Caco-2 (cell line): Measurements from ENCODE around the gene RUVBL1. TPM values are rescaled to one million over a fixed set of nuclear protein-coding genes. Genes with fewer than 3 reads are reported as not detected.

Experiments
- BruUV-seq: library from RNA; stranded (reverse); fragments of 400-500 nt; replicated peaks from 2 replicates; lab custom pipeline; 2021; lab: Mats Ljungman, UMichigan
- CTCF ChIA-PET: fragments of 300-600 bp; sonication (Branson Sonifier 250); formaldehyde crosslinking; loops from one replicate; lab custom pipeline; 2022; ENCODE audit warnings: antibody characterized with exemption; lab: Charles Lee
- POLR2A ChIA-PET: fragments of 300-600 bp; sonication (Branson Sonifier 250); formaldehyde crosslinking; loops from one replicate; lab custom pipeline; 2022; ENCODE audit warnings: antibody characterized with exemption; lab: Charles Lee
- DNase-seq, 2 experiments: peaks; one replicate each; pipeline versions ENCODE4 v3.0.0 to v3.0.0-alpha.2; 2020 to 2022
- H3K27me3 ChIP-seq: replicated peaks from 2 replicates; pipeline ENCODE4 v1.6.0; 2011; ENCODE audit warnings: low read length; ENCODE audit not compliant: control insufficient read depth, insufficient read depth
- H3K36me3 ChIP-seq: 2 replicates; pipeline ENCODE4 v1.5.1; 2011; ENCODE audit warnings: low read length; ENCODE audit not compliant: control insufficient read depth, insufficient read depth
- H3K4me1 ChIP-seq: fragments of 250-450 bp; sonication (Bioruptor Pico); 2 replicates; pipeline ENCODE4 v1.5.1; 2020; ENCODE audit warnings: mild to moderate bottlenecking
- H3K4me3 ChIP-seq: 2 replicates; pipeline ENCODE4 v1.5.1; 2011; ENCODE audit warnings: low read depth, mild to moderate bottlenecking, control low read depth, low read length
- H3K9me3 ChIP-seq: fragments of 250-450 bp; sonication (Bioruptor Pico); 2 replicates; pipeline ENCODE4 v1.5.1; 2020; ENCODE audit warnings: mild to moderate bottlenecking, moderate library complexity
- H3K27ac Mint-ChIP-seq: one replicate; pipeline ENCODE4 v1.8.0; 2022; ENCODE audit warnings: mixed read lengths; ENCODE audit not compliant: unreplicated experiment
- H3K27me3 Mint-ChIP-seq: one replicate; pipeline ENCODE4 v1.8.0; 2022; ENCODE audit warnings: mixed read lengths; ENCODE audit not compliant: insufficient read depth, unreplicated experiment
- H3K36me3 Mint-ChIP-seq: one replicate; pipeline ENCODE4 v1.8.0; 2022; ENCODE audit warnings: mild to moderate bottlenecking, mixed read lengths; ENCODE audit not compliant: insufficient read depth, unreplicated experiment
- H3K4me1 Mint-ChIP-seq: one replicate; pipeline ENCODE4 v1.8.0; 2022; ENCODE audit warnings: low read depth, mixed read lengths; ENCODE audit not compliant: unreplicated experiment
- H3K4me3 Mint-ChIP-seq: one replicate; pipeline ENCODE4 v1.8.0; 2022; ENCODE audit warnings: mild to moderate bottlenecking, moderate library complexity, mixed read lengths; ENCODE audit not compliant: unreplicated experiment
- H3K9me3 Mint-ChIP-seq: one replicate; pipeline ENCODE4 v1.8.0; 2022; ENCODE audit warnings: mixed read lengths; ENCODE audit not compliant: unreplicated experiment
- intact Hi-C: fragments of 100-400 bp; cut with micrococcal nuclease; formaldehyde crosslinking; loops from one replicate; pipeline ENCODE4 v1.10.0; 2022; ENCODE audit not compliant: unreplicated experiment
- total RNA-seq: library from RNA; stranded (reverse); gene quantifications from 2 replicates; pipeline ENCODE4 v1.2.3, GENCODE V29; 2022
- TF ChIP-seq, protein P1 (sequence below), 2 experiments: fragments of 200-600 bp in 1 of 2; IDR thresholded peaks; 1 replicate in 1 of 2; 2 replicates in 1 of 2; pipeline versions ENCODE4 v1.5.1 to v1.8.0; 2011 to 2022; ENCODE audit warnings: antibody characterized with exemption in 1 of 2, control low read depth in 1 of 2, inconsistent platforms in 1 of 2, low read depth in 1 of 2, low read length in 1 of 2, mild to moderate bottlenecking in 1 of 2, moderate library complexity in 1 of 2; ENCODE audit not compliant: insufficient read depth in 1 of 2, severe bottlenecking in 1 of 2, unreplicated experiment in 1 of 2

The RUVBL1 gene
- total RNA-seq, 1 experiment from 2014 or later = 56.4 TPM

DNA sequence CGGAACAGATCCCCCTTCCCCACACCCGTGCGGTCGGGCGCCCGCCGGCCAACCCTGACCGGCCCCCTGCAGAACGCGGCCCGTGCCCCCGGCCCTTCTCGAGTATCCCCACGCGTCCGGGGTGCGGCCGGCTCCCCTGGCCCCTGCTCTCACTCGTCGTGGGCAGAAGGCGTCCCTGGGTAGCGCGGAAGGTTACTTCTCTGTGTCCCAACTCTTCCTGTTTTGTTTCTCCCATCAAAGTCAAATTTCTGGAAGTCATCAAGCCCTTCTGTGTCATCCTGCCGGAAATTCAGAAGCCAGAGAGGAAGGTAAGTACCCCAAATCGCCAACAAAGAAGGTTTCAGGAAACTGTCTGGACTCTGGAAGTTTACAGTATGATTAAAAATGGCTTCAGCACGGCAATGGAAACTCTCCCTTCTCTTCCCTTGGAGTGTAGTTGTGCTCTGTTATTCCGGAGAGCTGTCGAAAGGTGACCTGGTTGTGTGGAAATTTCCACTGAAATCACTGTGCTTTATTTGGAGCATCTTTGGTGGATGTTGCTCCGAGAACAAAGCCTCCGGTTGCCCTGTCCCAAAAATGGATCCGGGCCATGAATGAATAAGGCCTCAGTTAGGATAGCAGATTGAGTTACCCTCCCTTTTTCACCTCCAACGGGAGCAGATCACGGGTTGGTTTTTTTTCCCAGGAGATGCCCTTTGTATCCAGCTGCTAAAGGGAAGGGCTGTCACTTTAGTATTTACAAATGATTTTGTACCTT is 70.8 kb downstream of the RUVBL1 start:
- intact Hi-C loops = no loop called here
- no peak for DNase-seq
- POLR2A ChIA-PET = interaction anchor here (0.7 kb wide), 1 partner anchor 356 kb away, joined by 3 read pairs; no protein-coding TSS in a partner anchor
- CTCF ChIA-PET = interaction anchor here (0.6 kb wide), 1 partner anchor 562 kb away, joined by 4 read pairs; no protein-coding TSS in a partner anchor
- Histone ChIP-seq H3K27me3 (no peaks in the 10 kb centered on the region), H3K4me1 (peaks cover 15% of the 10 kb centered on the region), H3K9me3 (no peaks in the 10 kb centered on the region), H3K4me3 (peak overlapping the region; percentile 95), H3K36me3 (peaks cover 6% of the 10 kb centered on the region)
- Mint-ChIP-seq H3K36me3 (peaks cover 43% of the 10 kb centered on the region), H3K4me3 (peak overlapping the region; percentile 97), H3K9me3 (no peaks in the 10 kb centered on the region), H3K27me3 (no peaks in the 10 kb centered on the region), H3K4me1 (peaks cover 28% of the 10 kb centered on the region), H3K27ac (peak overlapping the region; percentile 95)
- TF ChIP-seq, protein P1, sequence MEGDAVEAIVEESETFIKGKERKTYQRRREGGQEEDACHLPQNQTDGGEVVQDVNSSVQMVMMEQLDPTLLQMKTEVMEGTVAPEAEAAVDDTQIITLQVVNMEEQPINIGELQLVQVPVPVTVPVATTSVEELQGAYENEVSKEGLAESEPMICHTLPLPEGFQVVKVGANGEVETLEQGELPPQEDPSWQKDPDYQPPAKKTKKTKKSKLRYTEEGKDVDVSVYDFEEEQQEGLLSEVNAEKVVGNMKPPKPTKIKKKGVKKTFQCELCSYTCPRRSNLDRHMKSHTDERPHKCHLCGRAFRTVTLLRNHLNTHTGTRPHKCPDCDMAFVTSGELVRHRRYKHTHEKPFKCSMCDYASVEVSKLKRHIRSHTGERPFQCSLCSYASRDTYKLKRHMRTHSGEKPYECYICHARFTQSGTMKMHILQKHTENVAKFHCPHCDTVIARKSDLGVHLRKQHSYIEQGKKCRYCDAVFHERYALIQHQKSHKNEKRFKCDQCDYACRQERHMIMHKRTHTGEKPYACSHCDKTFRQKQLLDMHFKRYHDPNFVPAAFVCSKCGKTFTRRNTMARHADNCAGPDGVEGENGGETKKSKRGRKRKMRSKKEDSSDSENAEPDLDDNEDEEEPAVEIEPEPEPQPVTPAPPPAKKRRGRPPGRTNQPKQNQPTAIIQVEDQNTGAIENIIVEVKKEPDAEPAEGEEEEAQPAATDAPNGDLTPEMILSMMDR (IDR thresholded peaks at IDR 0.05; ENCODE audit: insufficient read depth in 1 of 2, low read depth in 1 of 2, low read length in 1 of 2, severe bottlenecking in 1 of 2, unreplicated experiment in 1 of 2) = no peak
- BruUV-seq = TSS peak; percentile 62

DNA sequence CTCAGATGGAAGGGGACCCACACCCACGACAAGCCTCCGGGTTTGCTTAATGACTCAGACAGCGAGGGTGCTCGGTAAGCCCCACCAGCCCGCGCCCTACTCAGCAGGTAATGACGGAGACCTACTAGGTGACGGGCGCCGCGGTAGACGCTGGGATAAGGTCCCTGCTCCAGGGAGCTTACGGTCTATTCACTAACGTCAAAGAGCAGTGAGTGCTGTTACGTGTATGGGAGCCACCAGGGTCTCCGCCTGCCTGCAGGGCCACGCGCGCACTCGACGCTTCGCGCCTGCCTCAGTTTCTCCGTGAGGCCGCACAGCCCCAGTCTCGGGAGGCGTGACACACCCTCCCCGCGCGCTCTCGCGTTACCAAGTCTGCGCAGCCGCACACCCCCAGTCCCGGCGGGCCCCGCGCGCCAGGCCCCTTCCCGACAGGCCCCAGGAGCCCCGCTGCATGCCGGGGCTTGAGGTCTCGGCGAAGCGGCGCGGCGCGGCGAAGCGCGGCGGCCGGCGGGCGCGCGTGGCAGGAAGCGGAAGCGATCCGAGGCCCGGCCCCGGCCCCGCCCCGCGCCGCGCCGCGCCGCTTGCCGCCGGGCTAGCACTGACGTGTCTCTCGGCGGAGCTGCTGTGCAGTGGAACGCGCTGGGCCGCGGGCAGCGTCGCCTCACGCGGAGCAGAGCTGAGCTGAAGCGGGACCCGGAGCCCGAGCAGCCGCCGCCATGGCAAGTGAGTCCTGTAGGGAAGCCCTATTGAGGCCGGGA is 71.6 kb downstream of the RUVBL1 start, which contains the start of gene SEC61A1:
TSS of gene SEC61A1 (plus strand) at position 601 of the 758 bp plus-strand sequence. CDS start at position 717, 116 bp downstream.
- BruUV-seq = no TSS peak
- H3K36me3 Mint-ChIP-seq = peaks cover 35% of the 10 kb centered on the region
- peak within 1 kb of the TSS; percentile 95 for H3K27ac Mint-ChIP-seq
- H3K9me3 ChIP-seq = no peaks in the 10 kb centered on the region
- peak within 1 kb of the TSS; percentile 97 for H3K4me3 Mint-ChIP-seq
- ChIA-PET CTCF (no interaction called here), POLR2A (no interaction called here)
- H3K27me3 ChIP-seq = no peaks in the 10 kb centered on the region
- peaks cover 1% of the 10 kb centered on the region for H3K27me3 Mint-ChIP-seq
- TF ChIP-seq, protein P1 (IDR thresholded peaks at IDR 0.05; ENCODE audit: insufficient read depth in 1 of 2, low read depth in 1 of 2, low read length in 1 of 2, severe bottlenecking in 1 of 2, unreplicated experiment in 1 of 2) = no peak
- H3K36me3 ChIP-seq = peaks cover 6% of the 10 kb centered on the region
- H3K9me3 Mint-ChIP-seq = no peaks in the 10 kb centered on the region
- H3K4me1 ChIP-seq = peaks cover 15% of the 10 kb centered on the region
- peaks cover 28% of the 10 kb centered on the region for H3K4me1 Mint-ChIP-seq
- intact Hi-C loops = loop anchor here (1.0 kb wide), 1 partner anchor 41 kb away; no protein-coding TSS in a partner anchor
- peak within 1 kb of the TSS; percentile 98 for H3K4me3 ChIP-seq
- DNase-seq = peak; percentile 93 to 97

GRCh38 chr3:128051459-128051836 is 72.2 kb downstream of the RUVBL1 start:
- TF ChIP-seq, protein P1 (IDR thresholded peaks at IDR 0.05; ENCODE audit: insufficient read depth in 1 of 2, low read depth in 1 of 2, low read length in 1 of 2, severe bottlenecking in 1 of 2, unreplicated experiment in 1 of 2) = no peak
- Histone ChIP-seq H3K9me3 (no peaks in the 10 kb centered on the region), H3K27me3 (no peaks in the 10 kb centered on the region), H3K4me3 (peak overlapping the region; percentile 98), H3K36me3 (peaks cover 6% of the 10 kb centered on the region), H3K4me1 (peaks cover 15% of the 10 kb centered on the region)
- CTCF ChIA-PET = no interaction called here
- intact Hi-C loops = loop anchor here (1.0 kb wide), 1 partner anchor 40 kb away; no protein-coding TSS in a partner anchor
- peaks cover 28% of the 10 kb centered on the region for H3K4me1 Mint-ChIP-seq
- BruUV-seq = no TSS peak
- peaks cover 29% of the 10 kb centered on the region for H3K36me3 Mint-ChIP-seq
- peak overlapping the region; percentile 97 for H3K4me3 Mint-ChIP-seq
- H3K9me3 Mint-ChIP-seq = no peaks in the 10 kb centered on the region
- H3K27me3 Mint-ChIP-seq = peaks cover 5% of the 10 kb centered on the region
- POLR2A ChIA-PET = no interaction called here
- DNase-seq = peak in 1 of 2 experiments; percentile 41
- H3K27ac Mint-ChIP-seq = peak overlapping the region; percentile 95
